Measurements from ENCODE around the gene DNTT.

DNTT gene

GRCh38 chr10:96342402-96342801, 38.2 kb downstream of the DNTT start:
- DNase-seq (ENCODE audit: low read depth in 3 of 3), result no peak

GRCh38 chr10:96344178-96344577, 39.9 kb downstream of the DNTT start:
- DNase-seq (ENCODE audit: low read depth in 3 of 3), result no peak

GRCh38 chr10:96345222-96345621, 41.0 kb downstream of the DNTT start:
- no peak for DNase-seq (ENCODE audit: low read depth in 3 of 3)

- DNase-seq (ENCODE audit: low read depth in 3 of 3), result no peak
Observed at GRCh38 chr10:96346295-96346694, 42.1 kb downstream of the DNTT start.

GRCh38 chr10:96352027-96352426, 47.8 kb downstream of the DNTT start:
- no peak for DNase-seq (ENCODE audit: low read depth in 3 of 3)

- no peak for DNase-seq (ENCODE audit: low read depth in 3 of 3)
Observed at GRCh38 chr10:96352582-96352981, 48.3 kb downstream of the DNTT start.

- no peak for DNase-seq (ENCODE audit: low read depth in 3 of 3)
Observed at GRCh38 chr10:96357038-96357620, 52.9 kb downstream of the DNTT start.

GRCh38 chr10:96358851-96359540, 54.8 kb downstream of the DNTT start, which contains the start of gene OPALIN:
OPALIN (minus strand) TSS chr10:96359002; CDS start chr10:96358896, 106 bp downstream.
- no peak for DNase-seq (ENCODE audit: low read depth in 3 of 3)

- no peak for DNase-seq (ENCODE audit: low read depth in 3 of 3)
Observed at GRCh38 chr10:96359616-96360015, 55.4 kb downstream of the DNTT start.

- DNase-seq (ENCODE audit: low read depth in 3 of 3), result no peak
Observed at GRCh38 chr10:96360331-96360730, 56.1 kb downstream of the DNTT start.

- DNase-seq (ENCODE audit: low read depth in 3 of 3), result no peak
Observed at GRCh38 chr10:96360766-96361165, 56.5 kb downstream of the DNTT start.

- no peak for DNase-seq (ENCODE audit: low read depth in 3 of 3)
Observed at GRCh38 chr10:96365571-96365970, 61.3 kb downstream of the DNTT start.

GRCh38 chr10:96366508-96366907, 62.3 kb downstream of the DNTT start:
- DNase-seq (ENCODE audit: low read depth in 3 of 3), result no peak

GRCh38 chr10:96367470-96367869, 63.2 kb downstream of the DNTT start:
- no peak for DNase-seq (ENCODE audit: low read depth in 3 of 3)

- no peak for DNase-seq (ENCODE audit: low read depth in 3 of 3)
Observed at GRCh38 chr10:96368971-96369370, 64.7 kb downstream of the DNTT start.

- no peak for DNase-seq (ENCODE audit: low read depth in 3 of 3)
Observed at GRCh38 chr10:96369890-96370583, 65.8 kb downstream of the DNTT start.

GRCh38 chr10:96370584-96371157, 66.4 kb downstream of the DNTT start:
- DNase-seq (ENCODE audit: low read depth in 3 of 3), result peak; percentile 20 to 36 (median 22)

- DNase-seq (ENCODE audit: low read depth in 3 of 3), result no peak
Observed at GRCh38 chr10:96371356-96371755, 67.1 kb downstream of the DNTT start.

- no peak for DNase-seq (ENCODE audit: low read depth in 3 of 3)
Observed at GRCh38 chr10:96374004-96374403, 69.8 kb downstream of the DNTT start.

GRCh38 chr10:96374639-96374984, 70.4 kb downstream of the DNTT start:
- DNase-seq (ENCODE audit: low read depth in 3 of 3), result no peak

GRCh38 chr10:96374985-96375830, 71.0 kb downstream of the DNTT start:
- peak; percentile 57 to 64 (median 59) for DNase-seq (ENCODE audit: low read depth in 3 of 3)

GRCh38 chr10:96376483-96376882, 72.2 kb downstream of the DNTT start:
- no peak for DNase-seq (ENCODE audit: low read depth in 3 of 3)

Data from stimulated activated CD4-positive, alpha-beta T cell treated with anti-CD3 and anti-CD28 coated beads, TNF-alpha, amount 100 ng/mL, for 48 hours (primary cell).